Stimulated activated CD4-positive, alpha-beta T cell treated with anti-CD3 and anti-CD28 coated beads, TNF-alpha, amount 100 ng/mL, for 1 hour (primary cell): ENCODE data around the gene GLCCI1.
"Not testable (repeated sequence)": the region's sequence is repeated elsewhere in the genome, so short reads cannot be mapped to it uniquely, and the experiment has no call there.

Experiments used
- DNase-seq, 3 donors: peaks; one replicate each; pipeline ENCODE4 v3.0.0-alpha.2; 2020; ENCODE audit warnings: low read depth in 3 of 3, low spot score in 1 of 3

GLCCI1 gene

DNA sequence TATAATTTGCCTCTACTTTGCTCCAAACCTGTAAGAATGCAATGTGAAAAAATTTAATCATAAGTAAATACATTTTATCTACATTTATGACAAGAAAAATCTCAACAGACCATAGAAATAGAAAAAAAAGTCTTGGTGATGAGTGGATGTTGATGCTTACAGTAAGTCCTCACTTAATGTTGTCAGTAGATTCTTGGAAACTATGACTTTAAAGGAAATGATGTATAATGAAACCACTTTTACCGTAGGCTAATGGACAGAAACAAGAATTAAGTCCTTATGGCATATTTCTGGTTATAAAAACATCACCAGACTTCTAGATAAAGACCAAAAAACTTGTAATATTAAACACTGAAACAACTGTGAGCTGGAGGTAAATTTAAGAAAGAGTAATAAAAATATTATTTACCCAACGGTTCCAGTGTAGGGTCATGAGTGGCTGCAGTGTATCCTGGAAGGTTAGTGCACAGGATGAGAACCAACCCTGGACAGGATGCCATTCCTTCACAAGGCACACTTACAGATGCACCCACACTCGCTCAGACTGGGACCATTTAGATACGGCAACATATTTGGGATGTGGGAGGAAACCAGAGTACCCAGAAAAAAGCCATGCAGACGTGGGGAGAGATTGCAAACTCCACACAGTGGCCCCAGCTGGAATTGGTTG lies 76.3 kb downstream of the GLCCI1 start:
- DNase-seq = no peak

DNA sequence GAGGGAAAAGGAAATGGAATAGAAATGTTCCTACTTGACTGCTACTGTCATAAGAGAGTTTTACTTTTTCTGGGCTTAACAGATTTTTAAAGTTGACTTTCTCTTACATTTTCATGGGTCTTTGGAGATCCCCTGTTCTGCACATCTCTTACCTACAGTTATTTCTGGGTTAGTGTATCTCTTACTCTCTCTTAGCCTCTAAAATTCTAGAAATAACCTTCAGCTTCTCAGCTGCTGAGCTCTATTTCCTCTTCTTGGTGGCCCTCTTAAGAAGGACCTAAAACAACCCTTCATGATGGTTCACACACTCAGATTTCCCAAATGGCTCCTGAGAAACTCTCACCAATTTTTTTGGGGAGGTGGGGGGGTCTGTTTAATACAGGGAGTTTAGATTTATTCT lies 79.5 kb downstream of the GLCCI1 start:
- DNase-seq = not testable (repeated sequence)

DNA sequence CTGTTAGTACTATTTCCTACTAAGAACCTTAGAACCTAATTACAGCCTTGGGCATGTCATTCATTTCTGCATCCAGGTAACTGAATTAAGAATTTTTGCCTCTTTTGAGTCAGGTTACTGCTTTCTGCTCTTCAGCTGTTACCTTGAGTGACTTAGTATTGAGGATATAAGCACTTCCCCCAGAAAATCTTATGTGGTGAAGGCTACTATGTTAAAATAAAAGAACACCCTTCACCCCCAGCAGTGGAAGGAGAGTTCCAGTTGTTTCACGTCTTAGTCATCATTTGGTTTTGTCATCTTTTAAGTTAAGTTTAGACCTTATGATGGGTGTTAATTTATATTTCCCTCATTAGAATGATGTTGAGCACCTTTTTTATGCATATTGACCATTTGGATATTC lies 82.8 kb downstream of the GLCCI1 start:
- no peak for DNase-seq

DNA sequence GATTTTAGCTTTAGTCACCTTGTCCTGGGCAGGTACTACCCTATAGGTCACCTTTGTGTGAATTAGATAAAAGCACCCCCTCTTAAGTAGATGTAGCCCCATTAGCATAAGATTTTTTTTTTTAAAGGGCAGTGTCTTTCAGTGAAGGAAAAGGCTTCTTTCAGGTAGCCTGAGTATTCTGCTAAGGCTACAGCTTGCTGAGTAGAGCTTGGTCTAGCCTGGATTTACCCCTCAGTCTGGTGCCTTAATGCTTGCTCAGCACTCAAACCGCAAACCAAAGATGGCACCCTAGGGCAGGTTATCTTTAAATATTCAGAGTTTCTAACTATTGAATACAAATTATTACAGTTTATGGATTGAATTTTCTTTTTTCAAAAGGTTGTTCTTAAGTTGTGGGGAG lies 83.4 kb downstream of the GLCCI1 start:
- no peak for DNase-seq

DNA sequence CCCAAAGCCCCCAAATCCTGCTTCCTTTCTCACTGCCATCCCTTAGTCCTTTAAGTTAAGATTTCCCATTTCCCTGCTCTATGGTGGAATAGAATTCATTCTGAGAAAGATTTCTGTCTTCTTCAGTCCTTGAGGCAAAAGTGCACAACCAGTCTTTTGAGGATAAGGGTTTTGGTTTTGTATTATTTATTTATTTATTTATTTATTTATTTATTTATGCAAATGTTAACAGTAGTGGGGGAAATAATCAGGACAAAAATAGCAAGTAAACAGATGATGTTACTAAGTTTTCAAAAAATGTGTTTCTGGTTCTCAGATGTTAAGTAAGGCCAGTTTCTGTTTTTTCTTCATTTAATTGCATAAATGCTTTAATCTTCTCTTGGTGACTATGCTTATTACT lies 84.2 kb downstream of the GLCCI1 start:
- DNase-seq = no peak

DNA sequence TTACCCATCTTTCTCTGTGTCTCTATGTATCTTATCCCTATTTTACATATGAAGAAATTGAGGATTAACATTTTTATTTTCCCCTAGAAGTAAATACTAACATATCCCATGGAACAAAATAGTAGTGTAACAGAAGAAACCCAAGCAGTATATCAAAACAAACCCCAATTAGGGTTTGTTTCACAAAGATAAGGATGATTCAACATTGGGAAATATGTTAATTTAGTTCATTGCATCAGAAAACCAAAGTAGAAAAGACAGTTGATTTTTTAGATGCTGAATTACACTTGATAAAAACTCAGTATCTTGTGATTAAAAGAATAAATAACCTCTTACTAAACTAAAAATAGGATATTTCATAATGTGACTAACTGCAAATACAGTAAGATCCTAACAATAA lies 87.8 kb downstream of the GLCCI1 start:
- DNase-seq = no peak

DNA sequence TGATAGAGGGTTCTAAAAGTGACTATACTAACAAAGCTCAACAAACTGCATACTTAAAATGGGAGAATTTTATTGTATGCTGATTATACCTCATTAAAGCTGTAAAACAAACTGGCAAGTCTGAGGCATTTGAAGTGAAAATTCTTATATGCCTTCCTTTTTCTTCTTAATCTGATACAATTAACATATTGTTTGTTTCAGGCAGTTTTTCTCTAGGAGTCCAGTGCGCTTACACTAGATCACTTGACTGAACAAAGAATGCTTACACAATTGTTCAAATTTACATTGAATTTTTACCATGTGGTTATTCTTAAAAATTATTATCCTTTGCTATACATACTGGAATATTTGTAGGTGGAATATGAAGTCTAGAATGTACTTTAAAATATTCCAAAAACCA lies 89.0 kb downstream of the GLCCI1 start:
- no peak for DNase-seq

DNA sequence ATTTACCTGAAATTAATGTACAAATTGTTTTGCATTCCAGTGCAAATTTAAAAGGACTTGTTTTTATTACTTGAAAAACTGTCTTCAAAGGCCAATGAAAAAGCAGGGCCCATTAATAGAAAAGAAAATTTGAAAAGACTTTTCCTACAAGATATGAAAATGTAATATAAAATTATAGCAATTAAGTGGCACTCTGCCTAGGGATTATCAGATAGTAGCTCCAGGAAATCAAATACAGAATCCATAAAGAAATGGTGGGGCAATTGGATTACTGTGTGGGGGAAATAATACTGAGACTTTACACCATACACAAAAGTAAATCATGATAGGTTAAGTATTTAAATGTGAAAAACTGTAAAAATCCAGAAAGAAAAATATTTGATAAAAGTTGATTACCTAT lies 89.7 kb downstream of the GLCCI1 start:
- no peak for DNase-seq

DNA sequence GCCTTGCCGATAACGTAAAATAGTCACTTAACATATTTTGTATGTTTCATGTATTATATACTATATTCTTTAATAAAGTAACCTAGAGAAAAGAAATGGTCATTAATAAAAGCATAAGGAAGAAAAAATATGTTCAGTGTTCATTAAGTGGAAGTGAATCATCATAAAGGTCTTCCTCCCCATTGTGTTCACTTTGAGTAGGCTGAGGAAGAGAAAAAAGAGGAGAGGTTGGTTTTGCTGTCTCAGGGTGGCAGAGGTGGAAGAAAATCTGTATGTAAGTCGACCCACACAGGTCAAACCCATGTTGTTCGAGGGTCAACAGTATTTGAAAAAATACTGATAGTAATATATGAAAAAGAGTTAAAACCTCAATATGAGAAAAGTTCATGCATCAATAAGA lies 90.3 kb downstream of the GLCCI1 start:
- DNase-seq = no peak

DNA sequence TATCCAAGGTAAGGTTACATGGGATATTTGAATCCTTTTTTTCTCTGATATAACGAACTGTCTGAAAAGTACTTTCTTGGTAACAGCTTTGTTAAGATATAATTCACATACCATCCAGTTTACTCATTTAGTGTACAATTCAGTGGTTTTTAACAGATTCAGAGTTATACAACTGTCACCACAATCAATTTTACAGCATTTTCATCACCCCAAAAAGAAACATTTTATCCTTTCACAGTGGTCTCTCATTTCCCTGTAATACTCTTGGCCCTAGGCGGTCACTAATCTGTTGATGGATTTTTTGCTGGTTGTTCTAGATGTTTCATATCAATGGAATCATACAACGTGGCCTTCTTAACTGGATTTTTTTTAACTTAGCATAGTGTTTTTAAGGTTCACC lies 91.6 kb downstream of the GLCCI1 start:
- no peak for DNase-seq

DNA sequence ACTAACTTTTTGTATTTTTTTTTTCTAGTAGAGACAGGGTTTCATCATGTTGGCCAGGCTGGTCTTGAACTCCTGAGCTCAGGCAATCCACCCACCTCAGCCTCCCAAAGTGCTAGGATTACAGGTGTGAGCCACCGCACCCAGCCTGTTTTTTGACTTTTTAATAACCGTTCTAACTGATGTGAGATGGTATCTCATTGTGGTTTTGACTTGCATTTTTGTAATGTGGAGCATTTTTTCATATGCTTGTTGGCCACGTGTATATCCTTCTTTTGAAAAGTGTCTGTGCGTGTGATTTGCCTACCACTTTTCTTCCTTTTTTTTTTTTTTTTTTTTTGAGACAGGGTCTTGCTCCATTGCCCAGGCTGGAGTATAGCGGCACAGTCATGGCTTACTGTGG lies 94.7 kb downstream of the GLCCI1 start:
- not testable (repeated sequence) for DNase-seq

DNA sequence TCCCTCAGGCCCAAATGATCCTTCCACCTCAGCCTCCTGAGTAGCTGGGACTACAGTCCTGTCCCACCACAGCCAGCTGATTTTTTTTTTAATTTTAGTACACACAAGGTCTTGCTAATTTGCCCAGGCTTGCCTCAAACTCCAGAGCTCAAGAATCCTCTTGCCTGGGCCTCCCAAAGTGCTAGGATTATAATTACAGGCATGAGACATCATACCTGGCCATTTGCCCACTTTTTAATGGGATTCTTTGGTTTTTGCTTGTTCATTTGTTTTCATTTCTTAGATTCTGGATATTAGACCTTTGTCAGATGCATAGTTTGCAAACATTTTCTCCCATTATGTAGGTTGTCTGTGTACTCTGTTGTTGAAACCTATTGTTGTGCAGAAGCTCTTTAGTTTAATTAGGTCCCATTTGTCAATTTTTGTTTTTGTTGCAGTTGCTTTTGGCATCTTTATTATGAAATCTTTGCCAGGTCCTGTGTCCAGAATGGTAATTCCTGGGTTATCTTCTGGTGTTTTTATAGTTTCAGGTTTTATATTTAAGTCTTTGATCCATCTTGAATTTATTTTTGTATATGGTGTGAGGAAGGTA lies 95.2 kb downstream of the GLCCI1 start:
- DNase-seq = no peak

DNA sequence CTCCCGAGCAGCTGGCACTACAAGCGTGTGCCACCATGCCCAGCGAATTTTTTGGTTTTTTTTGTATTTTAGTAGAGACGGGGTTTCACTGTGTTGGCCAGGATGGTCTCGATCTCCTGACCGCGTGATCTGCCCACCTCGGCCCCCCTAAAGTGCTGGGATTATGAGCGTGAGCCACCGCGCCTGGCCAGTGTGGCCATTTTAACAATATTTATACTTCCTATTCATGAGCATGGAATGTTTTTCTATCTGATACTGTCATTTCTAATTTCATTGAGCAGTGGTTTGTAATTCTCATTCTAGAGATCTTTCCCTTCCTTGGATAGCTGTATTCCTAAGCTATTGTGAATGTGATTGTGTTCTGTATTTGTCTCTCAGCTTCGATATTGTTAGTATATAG lies 96.2 kb downstream of the GLCCI1 start:
- no peak for DNase-seq

DNA sequence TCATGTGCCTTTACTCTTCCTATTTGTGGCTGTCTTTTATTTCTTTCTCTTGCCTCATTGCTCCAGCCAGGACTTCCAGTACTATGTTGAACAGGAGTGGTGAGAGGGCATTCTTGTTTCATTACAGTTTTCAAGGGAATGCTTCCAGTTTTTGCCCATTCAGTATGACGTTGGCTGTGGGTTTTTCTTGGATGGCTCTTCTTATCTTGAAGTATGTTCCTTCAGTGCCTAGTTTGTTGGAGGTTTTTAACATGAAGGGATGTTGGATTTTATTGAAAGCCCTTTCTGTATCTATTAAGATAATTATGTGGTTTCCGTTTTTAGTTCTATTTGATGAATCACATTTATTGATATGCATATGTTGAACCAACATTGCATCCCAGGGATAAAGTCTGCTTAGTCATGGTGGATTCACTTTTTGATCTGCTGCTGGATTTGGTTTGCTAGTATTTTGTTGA lies 96.8 kb downstream of the GLCCI1 start:
- DNase-seq = no peak

DNA sequence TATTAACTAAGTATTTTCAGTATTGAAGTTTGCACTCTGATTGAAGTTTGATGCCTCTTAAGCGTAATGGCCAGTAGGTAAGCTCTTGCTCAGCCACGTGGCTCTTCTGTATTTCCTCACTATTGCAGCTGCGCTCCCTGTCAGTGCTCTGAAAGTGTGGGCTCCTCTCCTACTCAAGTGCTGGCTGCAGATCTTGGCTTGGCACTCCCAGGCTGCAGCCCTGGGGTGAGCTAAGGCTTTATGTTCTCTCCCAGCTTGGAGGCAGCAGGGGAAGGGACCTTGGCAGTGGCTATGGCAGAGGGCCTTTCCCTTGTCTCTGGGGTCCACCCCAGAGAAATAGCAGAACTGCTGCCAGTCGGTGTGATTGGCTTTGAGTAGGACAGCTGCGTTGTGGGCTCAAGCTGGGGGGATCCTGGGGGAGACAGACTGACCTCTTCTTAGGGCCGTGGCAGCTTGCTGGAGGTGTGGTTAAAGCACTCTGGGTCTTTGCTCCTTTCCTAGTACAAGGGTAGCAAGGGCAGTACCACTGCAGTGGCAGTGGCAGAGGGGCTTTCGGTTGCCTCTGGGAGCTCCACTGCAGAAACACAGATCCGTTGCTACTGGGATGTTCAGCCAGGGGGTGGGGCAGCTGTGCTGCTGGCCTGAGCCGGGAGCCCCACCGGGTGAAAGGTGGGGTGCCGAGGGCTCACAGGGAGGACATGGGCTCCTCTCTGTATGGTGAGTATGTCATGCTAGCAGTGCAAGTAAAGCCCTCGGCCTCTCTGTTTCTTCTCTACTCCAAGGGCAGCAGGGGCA lies 100.5 kb downstream of the GLCCI1 start:
- no peak for DNase-seq

DNA sequence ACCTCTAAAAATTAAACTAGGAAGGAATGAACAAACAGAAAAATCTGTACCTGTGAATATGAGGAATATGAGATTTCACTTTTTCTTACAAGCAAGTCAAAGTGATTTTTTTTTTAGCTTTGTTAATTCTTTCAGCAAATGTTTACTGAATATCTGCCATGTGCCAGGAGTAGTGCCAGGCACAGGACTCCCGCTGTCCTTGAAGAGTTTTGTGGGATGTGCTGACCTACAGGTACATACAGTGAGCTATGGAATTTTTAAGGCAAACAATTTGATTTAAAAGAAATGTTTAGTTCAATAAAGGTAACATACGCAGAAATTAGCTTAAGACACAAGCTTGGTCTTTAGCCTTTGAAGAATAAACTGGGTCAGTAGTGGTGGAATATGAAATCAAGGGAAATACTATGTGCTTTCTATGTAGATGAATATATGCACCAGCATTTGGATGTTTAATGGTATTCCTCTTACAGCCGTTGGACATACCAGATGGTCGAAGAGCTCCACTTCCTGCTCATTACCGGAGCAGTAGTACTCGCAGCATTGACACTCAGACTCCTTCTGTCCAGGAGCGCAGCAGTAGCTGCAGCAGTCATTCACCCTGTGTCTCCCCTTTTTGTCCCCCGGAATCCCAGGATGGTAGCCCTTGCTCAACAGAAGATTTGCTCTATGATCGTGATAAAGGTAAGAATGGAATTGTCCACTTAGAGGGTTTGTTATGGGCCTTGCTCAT lies 102.0 kb downstream of the GLCCI1 start:
- DNase-seq = no peak

DNA sequence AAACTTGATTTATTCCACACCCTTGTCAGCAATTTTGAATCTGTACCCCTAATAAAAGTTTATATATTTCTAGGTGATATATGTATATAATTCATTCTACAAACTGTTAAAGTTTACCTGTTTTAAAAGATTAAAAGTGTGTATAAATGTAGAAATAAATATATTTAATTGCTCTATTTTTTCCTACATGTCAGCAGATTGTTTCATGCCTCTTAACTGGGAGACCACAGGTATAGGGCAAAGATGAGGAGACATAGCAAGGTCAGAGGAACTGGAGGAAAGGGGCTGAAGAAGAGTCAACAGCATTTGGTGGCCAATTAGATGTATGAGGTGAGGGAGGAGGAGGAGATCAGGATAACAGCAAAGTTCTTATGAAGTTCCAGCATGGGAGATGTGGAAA lies 109.8 kb downstream of the GLCCI1 start:
- no peak for DNase-seq

DNA sequence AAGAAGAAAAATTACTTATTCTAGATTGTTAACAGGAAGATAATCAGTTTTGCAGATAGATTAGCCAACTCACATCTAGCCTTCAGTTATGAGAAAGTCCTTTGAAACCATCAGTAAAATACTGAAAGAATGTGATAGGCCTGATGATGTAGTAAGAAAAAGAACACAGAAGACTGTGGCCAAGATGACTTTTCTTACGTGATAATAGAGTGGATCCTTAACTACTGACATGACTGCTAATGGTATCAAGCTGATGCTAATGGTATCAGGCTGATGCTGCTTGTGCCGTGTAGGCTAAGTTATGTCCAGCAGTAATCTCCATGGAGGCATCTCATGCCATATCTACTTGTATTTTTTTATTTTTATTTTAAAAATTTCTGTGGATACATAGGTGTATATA lies 114.2 kb downstream of the GLCCI1 start:
- DNase-seq = no peak

DNA sequence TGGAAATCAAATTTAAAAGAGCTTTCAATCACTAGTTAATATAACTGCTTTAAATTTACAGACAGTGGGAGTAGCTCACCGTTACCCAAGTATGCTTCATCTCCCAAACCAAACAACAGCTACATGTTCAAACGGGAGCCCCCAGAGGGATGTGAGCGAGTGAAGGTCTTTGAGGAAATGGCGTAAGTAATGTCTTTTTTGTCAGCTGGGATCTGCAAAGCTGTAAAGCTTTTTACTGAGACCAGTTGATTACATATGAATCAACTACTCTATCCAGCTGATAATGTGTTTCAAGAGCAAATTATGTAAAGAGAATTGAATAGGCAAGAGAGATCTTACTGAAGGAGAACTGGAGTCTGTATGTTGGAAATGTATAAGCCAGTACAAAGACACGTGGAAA lies 116.2 kb downstream of the GLCCI1 start:
- no peak for DNase-seq

DNA sequence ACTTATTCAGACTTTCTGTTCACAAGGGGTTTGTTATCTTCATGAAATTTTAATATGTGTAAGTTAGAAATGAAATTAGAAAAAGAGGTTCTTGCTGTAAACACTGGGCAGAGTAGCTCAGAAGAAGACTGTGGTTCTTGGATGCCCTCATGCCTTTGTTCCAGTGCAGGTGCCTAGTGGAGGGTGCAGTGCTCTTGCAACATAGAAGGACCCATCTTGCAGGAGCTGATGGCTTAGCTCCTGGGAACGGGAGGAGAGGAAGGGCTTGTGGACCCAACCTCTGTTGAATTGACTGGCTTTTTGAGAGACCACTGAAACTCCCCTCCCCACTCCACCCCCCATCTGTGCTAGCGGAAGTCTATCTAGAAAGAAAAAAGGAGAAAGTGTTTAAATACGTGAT lies 116.8 kb downstream of the GLCCI1 start:
- no peak for DNase-seq

DNA sequence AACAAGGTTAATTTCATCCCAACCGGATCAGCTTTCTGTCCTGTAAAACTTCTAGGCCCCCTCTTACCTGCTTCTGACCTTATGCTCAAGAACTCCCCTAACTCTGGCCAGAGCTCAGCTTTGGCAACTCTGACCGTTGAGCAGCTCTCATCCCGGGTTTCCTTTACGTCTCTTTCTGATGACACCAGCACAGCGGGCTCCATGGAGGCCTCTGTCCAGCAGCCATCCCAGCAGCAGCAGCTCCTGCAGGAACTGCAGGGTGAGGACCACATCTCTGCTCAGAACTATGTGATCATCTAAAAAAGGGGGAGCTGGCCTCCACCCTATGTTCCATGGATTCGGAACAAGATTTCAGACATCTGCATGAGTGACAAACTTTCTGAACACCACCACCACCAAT lies 117.6 kb downstream of the GLCCI1 start:
- DNase-seq = no peak
